NB4 (cell line): ENCODE results near the gene KCNG4.

Experiments used
- DNase-seq: peaks from one replicate; pipeline ENCODE4 v3.0.0; 2010; ENCODE audit warnings: low read depth
- H3K4me3 ChIP-seq: one replicate; pipeline ENCODE4 v1.5.1; 2011; ENCODE audit warnings: mild to moderate bottlenecking, low read depth, low read length, moderate library complexity
- CTCF ChIP-seq: IDR thresholded peaks from one replicate; pipeline ENCODE4 v1.5.1; 2012; ENCODE audit warnings: low read depth, low read length
- MAX ChIP-seq: IDR thresholded peaks from 2 replicates; pipeline ENCODE4 v1.6.1; 2011; ENCODE audit warnings: low read depth, low read length
- MYC ChIP-seq: IDR thresholded peaks from 2 replicates; pipeline ENCODE4 v1.6.1; 2011; ENCODE audit warnings: low read depth, low read length
- POLR2A ChIP-seq: IDR thresholded peaks from 2 replicates; pipeline ENCODE4 v1.6.1; 2011; ENCODE audit warnings: mild to moderate bottlenecking; ENCODE audit not compliant: insufficient read length; ENCODE audit errors: extremely low read depth

The KCNG4 gene

GRCh38 chr16:84282533-84282932 lies 42.7 kb upstream of the KCNG4 start:
- H3K4me3 ChIP-seq, result no peak overlapping the region
- TF ChIP-seq POLR2A (no peak), MAX (no peak), MYC (no peak), CTCF (no peak)
- no peak for DNase-seq

- TF ChIP-seq CTCF, result no peak
- no peak for TF ChIP-seq MYC
- no peak for TF ChIP-seq POLR2A
- no peak for TF ChIP-seq MAX
- peak; percentile 56 for DNase-seq
- H3K4me3 ChIP-seq, result no peak overlapping the region
Observed at GRCh38 chr16:84281074-84281473, 41.3 kb upstream of the KCNG4 start.

- TF ChIP-seq MAX, result no peak
- no peak for TF ChIP-seq POLR2A
- TF ChIP-seq CTCF, result no peak
- no peak for TF ChIP-seq MYC
- H3K4me3 ChIP-seq, result no peak overlapping the region
- no peak for DNase-seq
Observed at GRCh38 chr16:84279881-84280280, 40.1 kb upstream of the KCNG4 start.

GRCh38 chr16:84278968-84279367 lies 39.2 kb upstream of the KCNG4 start:
- TF ChIP-seq POLR2A, result no peak
- no peak for TF ChIP-seq MAX
- TF ChIP-seq CTCF, result no peak
- TF ChIP-seq MYC, result no peak
- no peak overlapping the region for H3K4me3 ChIP-seq
- no peak for DNase-seq

- no peak for DNase-seq
- TF ChIP-seq POLR2A (no peak), CTCF (no peak), MYC (no peak), MAX (no peak)
- no peak overlapping the region for H3K4me3 ChIP-seq
Observed at GRCh38 chr16:84278333-84278732, 38.5 kb upstream of the KCNG4 start.

- DNase-seq, result peak; percentile 74
- no peak for TF ChIP-seq MAX
- TF ChIP-seq MYC, result no peak
- TF ChIP-seq CTCF, result peak; percentile 88
- TF ChIP-seq POLR2A, result no peak
- no peak overlapping the region for H3K4me3 ChIP-seq
Observed at GRCh38 chr16:84277244-84277823, 37.5 kb upstream of the KCNG4 start.
